Fibroblast of lung (primary cell): ENCODE results near the gene CP. TPM values are rescaled to one million over a fixed set of nuclear protein-coding genes. Genes with fewer than 3 reads are reported as not detected.
A peak's percentile ranks its signal among the peaks of the same experiment; 100 is the strongest.

Experiments used
- DNase-seq, 2 donors: peaks; one replicate each; pipeline versions ENCODE4 v3.0.0 to v3.0.0-alpha.2; 2010; ENCODE audit warnings: low read depth in 2 of 2
- H2AFZ ChIP-seq: 2 replicates; pipeline ENCODE4 v1.5.1; 2012; ENCODE audit warnings: low read length, control low read depth, inconsistent platforms
- H3K27ac ChIP-seq: 2 replicates; pipeline ENCODE4 v1.5.1; 2011; ENCODE audit warnings: low read length, control low read depth; ENCODE audit not compliant: insufficient read depth
- H3K27me3 ChIP-seq: 2 replicates; pipeline ENCODE4 v1.5.1; 2011; ENCODE audit warnings: mild to moderate bottlenecking, low read length; ENCODE audit not compliant: control insufficient read depth, insufficient read depth
- H3K36me3 ChIP-seq: 2 replicates; pipeline ENCODE4 v1.5.1; 2011; ENCODE audit warnings: low read length; ENCODE audit not compliant: control insufficient read depth, insufficient read depth
- H3K4me1 ChIP-seq: 2 replicates; pipeline ENCODE4 v1.5.1; 2011; ENCODE audit warnings: low read length; ENCODE audit not compliant: control insufficient read depth, insufficient read depth; ENCODE audit errors: extremely low read depth
- H3K4me2 ChIP-seq: 2 replicates; pipeline ENCODE4 v1.5.1; 2011; ENCODE audit warnings: low read length, control low read depth; ENCODE audit not compliant: insufficient read depth; ENCODE audit errors: extremely low read depth
- H3K4me3 ChIP-seq, 4 experiments: fragments of 200-600 bp in 1 of 4; sonication (generic) in 1 of 4; replicated peaks in 1 of 4; 2 replicates each; pipeline ENCODE4 v1.5.1; 2011 to 2016; ENCODE audit warnings: low read length in 4 of 4, low read depth in 3 of 4, mild to moderate bottlenecking in 3 of 4, control low read depth in 2 of 4, inconsistent platforms in 1 of 4, mixed read lengths in 1 of 4; ENCODE audit not compliant: insufficient read depth in 1 of 4; ENCODE audit errors: control extremely low read depth in 1 of 4
- H3K79me2 ChIP-seq: 2 replicates; pipeline ENCODE4 v1.5.1; 2012; ENCODE audit warnings: mild to moderate bottlenecking, low read length, inconsistent platforms; ENCODE audit not compliant: control insufficient read depth, insufficient read depth
- H3K9ac ChIP-seq: 2 replicates; pipeline ENCODE4 v1.5.1; 2011; ENCODE audit warnings: mild to moderate bottlenecking, low read length, control low read depth; ENCODE audit not compliant: insufficient read depth
- H3K9me3 ChIP-seq: 2 replicates; pipeline ENCODE4 v1.5.1; 2012; ENCODE audit warnings: low read depth, low read length; ENCODE audit not compliant: control insufficient read depth, insufficient read depth
- H4K20me1 ChIP-seq: 2 replicates; pipeline ENCODE4 v1.5.1; 2011; ENCODE audit warnings: low read length; ENCODE audit not compliant: control insufficient read depth, insufficient read depth; ENCODE audit errors: extremely low read depth
- EZH2 ChIP-seq: IDR thresholded peaks from 2 replicates; pipeline ENCODE4 v1.5.1; 2012; ENCODE audit warnings: low read length, control low read depth, mild to moderate bottlenecking; ENCODE audit errors: missing control alignments
- polyA plus RNA-seq, 2 donors: library from polyadenylated mRNA; depleted of rRNA in 1 of 2; stranded (reverse) in 1 of 2; unstranded in 1 of 2; fragments of >200 nt; gene quantifications; 2 replicates each; pipeline ENCODE4 v1.2.1, GENCODE V29; 2011 to 2012; ENCODE audit warnings: missing spikeins in 1 of 2
- total RNA-seq: library from RNA; depleted of rRNA; stranded (reverse); fragments of >200 nt; gene quantifications from 2 replicates; pipeline ENCODE4 v1.2.1, GENCODE V29; 2014
- TF ChIP-seq, protein P1 (sequence below), 2 donors: IDR thresholded peaks in 1 of 2; conservative IDR thresholded peaks in 1 of 2; 1 replicate in 1 of 2; 2 replicates in 1 of 2; pipeline ENCODE4 v1.5.1; 2011 to 2012; ENCODE audit warnings: low read length in 2 of 2, control low read depth in 1 of 2, inconsistent platforms in 1 of 2, low read depth in 1 of 2, mild to moderate bottlenecking in 1 of 2

Gene CP
- total and polyA plus RNA-seq, 2 donors (not counting 1 experiment from before 2014, with no cell fraction given), result 0.03 TPM; not detected in 1

DNA sequence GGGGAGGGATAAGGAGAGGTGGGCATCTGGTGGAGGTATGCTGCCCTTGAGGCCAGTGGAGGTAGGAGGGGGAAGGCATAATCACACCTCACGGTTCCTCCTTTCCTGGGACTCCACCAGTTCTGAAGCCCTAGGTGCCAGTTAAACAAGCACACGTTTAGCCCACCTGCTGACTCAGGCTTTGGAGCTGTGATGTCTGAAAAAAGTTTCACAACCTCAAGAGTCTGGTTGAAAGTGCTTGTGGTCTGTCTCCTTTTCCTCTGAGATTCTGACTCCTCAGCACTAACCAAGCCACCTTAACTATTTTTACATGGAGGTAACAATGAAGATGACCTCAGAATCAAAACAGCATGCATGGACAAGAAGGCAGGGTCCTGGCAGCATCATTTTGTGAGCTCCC is 69.2 kb downstream of the CP start:
- no peaks in the 10 kb centered on the region for H3K27me3 ChIP-seq
- no peaks in the 10 kb centered on the region for H3K4me1 ChIP-seq
- H3K9me3 ChIP-seq, result no peaks in the 10 kb centered on the region
- TF ChIP-seq, protein P1, sequence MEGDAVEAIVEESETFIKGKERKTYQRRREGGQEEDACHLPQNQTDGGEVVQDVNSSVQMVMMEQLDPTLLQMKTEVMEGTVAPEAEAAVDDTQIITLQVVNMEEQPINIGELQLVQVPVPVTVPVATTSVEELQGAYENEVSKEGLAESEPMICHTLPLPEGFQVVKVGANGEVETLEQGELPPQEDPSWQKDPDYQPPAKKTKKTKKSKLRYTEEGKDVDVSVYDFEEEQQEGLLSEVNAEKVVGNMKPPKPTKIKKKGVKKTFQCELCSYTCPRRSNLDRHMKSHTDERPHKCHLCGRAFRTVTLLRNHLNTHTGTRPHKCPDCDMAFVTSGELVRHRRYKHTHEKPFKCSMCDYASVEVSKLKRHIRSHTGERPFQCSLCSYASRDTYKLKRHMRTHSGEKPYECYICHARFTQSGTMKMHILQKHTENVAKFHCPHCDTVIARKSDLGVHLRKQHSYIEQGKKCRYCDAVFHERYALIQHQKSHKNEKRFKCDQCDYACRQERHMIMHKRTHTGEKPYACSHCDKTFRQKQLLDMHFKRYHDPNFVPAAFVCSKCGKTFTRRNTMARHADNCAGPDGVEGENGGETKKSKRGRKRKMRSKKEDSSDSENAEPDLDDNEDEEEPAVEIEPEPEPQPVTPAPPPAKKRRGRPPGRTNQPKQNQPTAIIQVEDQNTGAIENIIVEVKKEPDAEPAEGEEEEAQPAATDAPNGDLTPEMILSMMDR (conservative IDR thresholded peaks at IDR 0.05 in 1 of 2, IDR thresholded peaks at IDR 0.05 in 1 of 2; ENCODE audit: low read depth in 1 of 2, low read length in 2 of 2), result no peak
- no peak for TF ChIP-seq EZH2
- H3K79me2 ChIP-seq, result no peaks in the 10 kb centered on the region
- no peak overlapping the region for H3K4me2 ChIP-seq
- H3K27ac ChIP-seq, result no peak overlapping the region
- no peaks in the 10 kb centered on the region for H4K20me1 ChIP-seq
- H3K4me3 ChIP-seq, result no peak overlapping the region
- no peak overlapping the region for H2AFZ ChIP-seq
- no peaks in the 10 kb centered on the region for H3K36me3 ChIP-seq
- DNase-seq, result peak; percentile 19 to 79
- no peak overlapping the region for H3K9ac ChIP-seq

GRCh38 chr3:149151843-149152242 is 69.8 kb downstream of the CP start:
- Histone ChIP-seq H3K79me2 (no peaks in the 10 kb centered on the region), H3K4me3 (no peak overlapping the region), H3K27me3 (no peaks in the 10 kb centered on the region), H3K4me2 (no peak overlapping the region), H3K4me1 (no peaks in the 10 kb centered on the region), H3K9me3 (no peaks in the 10 kb centered on the region), H3K36me3 (no peaks in the 10 kb centered on the region), H2AFZ (no peak overlapping the region), H3K9ac (no peak overlapping the region), H4K20me1 (no peaks in the 10 kb centered on the region), H3K27ac (no peak overlapping the region)
- no peak for TF ChIP-seq EZH2
- TF ChIP-seq, protein P1 (conservative IDR thresholded peaks at IDR 0.05 in 1 of 2, IDR thresholded peaks at IDR 0.05 in 1 of 2; ENCODE audit: low read depth in 1 of 2, low read length in 2 of 2), result no peak
- DNase-seq, result peak; percentile 60 to 75

DNA sequence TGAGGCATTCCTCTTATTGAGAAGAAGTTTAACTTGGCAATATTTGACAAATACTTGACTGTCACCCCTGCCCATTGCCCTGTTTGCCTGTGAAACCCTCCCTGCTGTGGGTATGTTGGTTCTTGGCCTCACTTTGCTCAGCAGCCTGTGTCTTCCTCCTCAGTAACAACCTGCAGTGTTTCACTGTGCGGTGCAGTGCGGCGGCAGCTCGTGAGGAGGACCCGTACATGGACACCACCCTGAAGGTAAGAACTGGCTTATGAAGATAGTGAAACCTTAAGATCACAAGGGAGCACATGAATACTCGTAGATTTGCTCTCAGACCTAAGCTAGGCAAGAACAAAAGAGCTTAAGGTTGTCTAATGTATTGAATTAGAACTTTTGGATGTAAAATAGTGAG is 71.2 kb downstream of the CP start:
- H3K4me1 ChIP-seq, result no peaks in the 10 kb centered on the region
- no peaks in the 10 kb centered on the region for H3K27me3 ChIP-seq
- no peaks in the 10 kb centered on the region for H4K20me1 ChIP-seq
- H3K36me3 ChIP-seq, result no peaks in the 10 kb centered on the region
- TF ChIP-seq EZH2, result no peak
- TF ChIP-seq, protein P1 (conservative IDR thresholded peaks at IDR 0.05 in 1 of 2, IDR thresholded peaks at IDR 0.05 in 1 of 2; ENCODE audit: low read depth in 1 of 2, low read length in 2 of 2), result no peak
- H3K4me2 ChIP-seq, result no peak overlapping the region
- DNase-seq, result no peak
- H3K9me3 ChIP-seq, result no peaks in the 10 kb centered on the region
- H3K4me3 ChIP-seq, result no peak overlapping the region
- no peak overlapping the region for H3K27ac ChIP-seq
- H3K79me2 ChIP-seq, result no peaks in the 10 kb centered on the region
- no peak overlapping the region for H3K9ac ChIP-seq
- no peak overlapping the region for H2AFZ ChIP-seq
